Hepatocyte (in vitro differentiated cells): ENCODE results near the gene MAGI1. TPM values are rescaled to one million over a fixed set of nuclear protein-coding genes. Genes with fewer than 3 reads are reported as not detected.

ENCODE experiments used
- DNase-seq: peaks from one replicate; pipeline ENCODE4 v3.0.0-alpha.2; 2016; ENCODE audit warnings: low spot score
- H2AFZ ChIP-seq: fragments of 200-600 bp; sonication (generic); 2 replicates; pipeline ENCODE4 v1.6.0; 2016; ENCODE audit warnings: antibody characterized with exemption, mild to moderate bottlenecking
- H3K27ac ChIP-seq: fragments of 200-600 bp; sonication (generic); 2 replicates; pipeline ENCODE4 v1.5.1; 2016; ENCODE audit warnings: mild to moderate bottlenecking
- H3K27me3 ChIP-seq: fragments of 200-600 bp; sonication (generic); 2 replicates; pipeline ENCODE4 v1.6.1; 2016
- H3K36me3 ChIP-seq: fragments of 200-600 bp; sonication (generic); replicated peaks from 2 replicates; pipeline ENCODE4 v1.5.1; 2016; ENCODE audit warnings: low read depth; ENCODE audit not compliant: insufficient read depth
- H3K4me1 ChIP-seq: fragments of 200-600 bp; sonication (generic); 2 replicates; pipeline ENCODE4 v1.5.1; 2016; ENCODE audit warnings: mild to moderate bottlenecking, moderate library complexity; ENCODE audit not compliant: insufficient read depth
- H3K4me2 ChIP-seq: fragments of 200-600 bp; sonication (generic); 2 replicates; pipeline ENCODE4 v1.6.0; 2016
- H3K4me3 ChIP-seq: fragments of 200-600 bp; sonication (generic); 2 replicates; pipeline ENCODE4 v1.5.1; 2016; ENCODE audit warnings: mild to moderate bottlenecking
- H3K79me2 ChIP-seq: fragments of 200-600 bp; sonication (generic); 2 replicates; pipeline ENCODE4 v1.6.0; 2017; ENCODE audit warnings: mild to moderate bottlenecking
- H3K9me2 ChIP-seq: fragments of 200-600 bp; sonication (generic); replicated peaks from 2 replicates; pipeline ENCODE4 v1.6.0; 2017; ENCODE audit warnings: mild to moderate bottlenecking; ENCODE audit not compliant: insufficient read depth
- H3K9me3 ChIP-seq: fragments of 200-600 bp; sonication (generic); 2 replicates; pipeline ENCODE4 v1.5.1; 2016; ENCODE audit warnings: low read depth, mild to moderate bottlenecking
- H4K20me1 ChIP-seq: fragments of 200-600 bp; sonication (generic); 2 replicates; pipeline ENCODE4 v1.6.0; 2016; ENCODE audit warnings: mild to moderate bottlenecking; ENCODE audit not compliant: insufficient read depth, poor library complexity, severe bottlenecking
- EZH2 ChIP-seq: fragments of 200-600 bp; sonication (generic); IDR thresholded peaks from 2 replicates; pipeline ENCODE4 v1.6.1; 2016; ENCODE audit warnings: antibody characterized with exemption, mild to moderate bottlenecking, borderline replicate concordance
- EZH2phosphoT487 ChIP-seq: fragments of 200-600 bp; sonication (generic); IDR thresholded peaks from one replicate; pipeline ENCODE4 v1.6.1; 2018; ENCODE audit warnings: antibody characterized with exemption, mild to moderate bottlenecking, low read depth, moderate library complexity; ENCODE audit not compliant: unreplicated experiment, severe bottlenecking
- WGBS: methylation state at CpG from one replicate; pipeline ENCODE4 v1.1.6; 2016; ENCODE audit warnings: low lambda C conversion rate; ENCODE audit errors: missing lambda C conversion rate; 5-methylcytosine and 5-hydroxymethylcytosine counted together
- polyA plus RNA-seq: library from polyadenylated mRNA; unstranded; fragments of >200 nt; fragmentation: Nextera tagmentation; extraction: Ambion mirVana; gene quantifications from 2 replicates; pipeline ENCODE4 v1.2.1, GENCODE V29; 2016
- total RNA-seq: library from RNA; depleted of rRNA; stranded (reverse); fragments of >200 nt; gene quantifications from 2 replicates; pipeline ENCODE4 v1.2.3, GENCODE V29; 2014
- TF ChIP-seq, protein P1 (sequence below): fragments of 200-600 bp; sonication (generic); IDR thresholded peaks from 2 replicates; pipeline ENCODE4 v1.5.1; 2016; ENCODE audit warnings: antibody characterized with exemption, mild to moderate bottlenecking; ENCODE audit not compliant: poor library complexity

The MAGI1 gene
- total and polyA plus RNA-seq, 2 experiments from 2014 or later: 26.2 to 43.5 TPM

DNA sequence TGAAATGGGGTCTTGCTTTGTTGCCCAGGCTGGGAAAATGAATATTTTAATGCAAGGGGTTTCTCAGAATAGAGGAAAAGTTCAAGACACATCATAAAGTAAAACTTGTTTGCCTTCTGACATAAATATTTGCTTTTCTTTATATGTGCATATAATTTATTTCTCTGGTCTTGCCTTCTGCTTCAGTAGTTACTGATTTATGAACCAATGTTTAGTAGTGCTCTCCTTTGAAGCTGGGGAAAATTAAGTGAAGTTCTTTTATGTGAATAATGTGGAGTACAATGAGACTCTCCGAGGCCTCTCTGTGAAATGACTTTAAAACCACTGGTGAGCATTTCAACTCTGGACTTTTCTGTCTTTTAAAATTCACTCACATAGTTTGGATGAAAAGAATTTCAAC is 55.6 kb downstream of the MAGI1 start:
- H3K4me3 ChIP-seq: no peak overlapping the region
- no peaks in the 10 kb centered on the region for H3K9me3 ChIP-seq
- no peaks in the 10 kb centered on the region for H3K36me3 ChIP-seq
- no peaks in the 10 kb centered on the region for H3K9me2 ChIP-seq
- H3K4me1 ChIP-seq: no peaks in the 10 kb centered on the region
- no peaks in the 10 kb centered on the region for H3K27me3 ChIP-seq
- peaks cover 48% of the 10 kb centered on the region for H3K79me2 ChIP-seq
- no peak overlapping the region for H3K4me2 ChIP-seq
- 61% methylated on average over 1 of the region's 1 CpG for WGBS
- TF ChIP-seq, protein P1, sequence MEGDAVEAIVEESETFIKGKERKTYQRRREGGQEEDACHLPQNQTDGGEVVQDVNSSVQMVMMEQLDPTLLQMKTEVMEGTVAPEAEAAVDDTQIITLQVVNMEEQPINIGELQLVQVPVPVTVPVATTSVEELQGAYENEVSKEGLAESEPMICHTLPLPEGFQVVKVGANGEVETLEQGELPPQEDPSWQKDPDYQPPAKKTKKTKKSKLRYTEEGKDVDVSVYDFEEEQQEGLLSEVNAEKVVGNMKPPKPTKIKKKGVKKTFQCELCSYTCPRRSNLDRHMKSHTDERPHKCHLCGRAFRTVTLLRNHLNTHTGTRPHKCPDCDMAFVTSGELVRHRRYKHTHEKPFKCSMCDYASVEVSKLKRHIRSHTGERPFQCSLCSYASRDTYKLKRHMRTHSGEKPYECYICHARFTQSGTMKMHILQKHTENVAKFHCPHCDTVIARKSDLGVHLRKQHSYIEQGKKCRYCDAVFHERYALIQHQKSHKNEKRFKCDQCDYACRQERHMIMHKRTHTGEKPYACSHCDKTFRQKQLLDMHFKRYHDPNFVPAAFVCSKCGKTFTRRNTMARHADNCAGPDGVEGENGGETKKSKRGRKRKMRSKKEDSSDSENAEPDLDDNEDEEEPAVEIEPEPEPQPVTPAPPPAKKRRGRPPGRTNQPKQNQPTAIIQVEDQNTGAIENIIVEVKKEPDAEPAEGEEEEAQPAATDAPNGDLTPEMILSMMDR: no peak
- TF ChIP-seq EZH2phosphoT487: no peak
- TF ChIP-seq EZH2: no peak
- no peak for DNase-seq
- H2AFZ ChIP-seq: no peak overlapping the region
- no peaks in the 10 kb centered on the region for H4K20me1 ChIP-seq
- H3K27ac ChIP-seq: no peak overlapping the region

DNA sequence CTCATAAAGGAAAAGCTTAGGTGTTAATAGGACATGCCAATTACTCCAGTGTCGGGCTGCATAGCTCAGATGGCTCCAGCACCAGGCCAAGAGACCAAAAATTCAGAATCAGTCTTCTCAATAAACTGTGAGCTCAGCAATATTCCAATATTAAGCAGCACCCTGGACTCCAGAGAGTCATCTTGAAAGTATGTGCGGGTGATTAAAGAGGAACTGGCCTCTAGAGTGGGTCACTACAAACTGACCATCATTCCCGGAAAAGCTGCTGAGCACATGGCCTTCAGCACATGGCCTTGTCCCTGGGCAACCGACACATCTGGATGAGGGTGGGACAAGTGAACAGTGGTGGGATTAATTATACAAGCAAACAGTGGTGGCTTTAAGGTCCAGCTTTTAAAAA is 59.0 kb downstream of the MAGI1 start:
- no peak overlapping the region for H3K27ac ChIP-seq
- no peaks in the 10 kb centered on the region for H3K9me2 ChIP-seq
- no peak overlapping the region for H3K4me2 ChIP-seq
- 84% methylated on average over 4 of the region's 4 CpGs for WGBS
- no peak overlapping the region for H2AFZ ChIP-seq
- no peak for DNase-seq
- peaks cover 47% of the 10 kb centered on the region for H3K79me2 ChIP-seq
- no peaks in the 10 kb centered on the region for H3K36me3 ChIP-seq
- TF ChIP-seq, protein P1: no peak
- TF ChIP-seq EZH2phosphoT487: no peak
- TF ChIP-seq EZH2: no peak
- H3K9me3 ChIP-seq: no peaks in the 10 kb centered on the region
- no peak overlapping the region for H3K4me3 ChIP-seq
- no peaks in the 10 kb centered on the region for H3K4me1 ChIP-seq
- no peaks in the 10 kb centered on the region for H4K20me1 ChIP-seq
- no peaks in the 10 kb centered on the region for H3K27me3 ChIP-seq

DNA sequence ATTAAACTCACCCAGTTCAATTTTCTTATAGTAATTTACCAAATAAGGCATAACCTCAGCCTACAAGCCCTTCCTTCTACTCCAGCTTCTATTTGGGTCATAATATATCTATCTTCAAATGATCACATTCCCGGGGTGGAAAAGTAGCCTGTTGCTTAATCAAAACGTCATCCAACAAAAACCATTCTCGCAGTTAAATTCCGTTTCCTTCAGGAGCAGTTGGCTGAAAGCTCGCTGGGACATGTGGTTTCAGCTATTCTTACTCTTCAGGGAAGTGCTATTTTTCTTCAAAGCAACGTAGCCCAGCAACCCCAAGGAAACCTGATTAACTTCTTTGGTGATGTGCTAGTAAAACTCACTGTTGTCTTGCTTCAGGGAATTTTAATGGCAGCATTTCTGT is 59.6 kb downstream of the MAGI1 start:
- Histone ChIP-seq H3K36me3 (no peaks in the 10 kb centered on the region), H3K4me2 (no peak overlapping the region), H3K4me1 (no peaks in the 10 kb centered on the region), H3K9me2 (no peaks in the 10 kb centered on the region), H2AFZ (no peak overlapping the region), H3K27me3 (no peaks in the 10 kb centered on the region), H3K9me3 (no peaks in the 10 kb centered on the region), H3K27ac (no peak overlapping the region), H3K4me3 (no peak overlapping the region), H4K20me1 (no peaks in the 10 kb centered on the region), H3K79me2 (peaks cover 50% of the 10 kb centered on the region)
- TF ChIP-seq EZH2 (no peak), EZH2phosphoT487 (no peak)
- TF ChIP-seq, protein P1: no peak
- DNase-seq: no peak
- WGBS: 40% methylated on average over 6 of the region's 6 CpGs

DNA sequence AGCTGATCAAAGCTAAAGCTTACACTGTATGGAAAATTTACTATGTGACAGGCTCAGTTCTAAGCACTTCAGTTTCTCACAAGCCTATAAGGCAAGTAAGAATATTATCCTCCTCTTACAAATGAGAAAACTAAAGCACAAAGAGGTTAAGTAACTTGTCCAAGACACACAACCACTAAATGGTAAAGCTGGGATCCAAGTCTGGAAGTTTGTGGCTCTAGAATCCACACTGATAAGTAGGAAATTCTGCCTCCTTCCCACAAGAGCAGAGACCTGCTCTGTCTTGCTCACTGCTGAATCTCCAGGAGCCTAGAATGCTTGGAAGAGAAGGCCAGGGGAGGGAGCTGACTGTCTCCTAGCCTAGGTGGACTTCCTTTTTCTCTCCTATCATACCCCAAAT is 60.6 kb downstream of the MAGI1 start:
- DNase-seq: no peak
- H3K79me2 ChIP-seq: peaks cover 50% of the 10 kb centered on the region
- H4K20me1 ChIP-seq: no peaks in the 10 kb centered on the region

More for the DNA sequence above, 60.6 kb downstream of the MAGI1 start:
- Histone ChIP-seq H3K4me3 (no peak overlapping the region), H3K9me2 (no peaks in the 10 kb centered on the region), H2AFZ (no peak overlapping the region), H3K4me2 (no peak overlapping the region), H3K27ac (no peak overlapping the region), H3K4me1 (no peaks in the 10 kb centered on the region), H3K9me3 (no peaks in the 10 kb centered on the region), H3K27me3 (no peaks in the 10 kb centered on the region), H3K36me3 (no peaks in the 10 kb centered on the region)
- TF ChIP-seq EZH2 (no peak), EZH2phosphoT487 (no peak)
- TF ChIP-seq, protein P1: no peak
